Activated CD8-positive, alpha-beta memory T cell treated with anti-CD3 and anti-CD28 coated beads, Interleukin-2, amount 50 U/mL, for 1 hour (primary cell): ENCODE measurements around the gene SIN3A.

Experiments used
- DNase-seq: peaks from one replicate; pipeline ENCODE4 v3.0.0-alpha.2; 2020; ENCODE audit errors: extremely low read depth

SIN3A gene

GRCh38 chr15:75371901-75372688 lies 79.4 kb downstream of the SIN3A start:
- DNase-seq = no peak

- DNase-seq = no peak
Observed at GRCh38 chr15:75371486-75371885, 80.0 kb downstream of the SIN3A start.

DNA sequence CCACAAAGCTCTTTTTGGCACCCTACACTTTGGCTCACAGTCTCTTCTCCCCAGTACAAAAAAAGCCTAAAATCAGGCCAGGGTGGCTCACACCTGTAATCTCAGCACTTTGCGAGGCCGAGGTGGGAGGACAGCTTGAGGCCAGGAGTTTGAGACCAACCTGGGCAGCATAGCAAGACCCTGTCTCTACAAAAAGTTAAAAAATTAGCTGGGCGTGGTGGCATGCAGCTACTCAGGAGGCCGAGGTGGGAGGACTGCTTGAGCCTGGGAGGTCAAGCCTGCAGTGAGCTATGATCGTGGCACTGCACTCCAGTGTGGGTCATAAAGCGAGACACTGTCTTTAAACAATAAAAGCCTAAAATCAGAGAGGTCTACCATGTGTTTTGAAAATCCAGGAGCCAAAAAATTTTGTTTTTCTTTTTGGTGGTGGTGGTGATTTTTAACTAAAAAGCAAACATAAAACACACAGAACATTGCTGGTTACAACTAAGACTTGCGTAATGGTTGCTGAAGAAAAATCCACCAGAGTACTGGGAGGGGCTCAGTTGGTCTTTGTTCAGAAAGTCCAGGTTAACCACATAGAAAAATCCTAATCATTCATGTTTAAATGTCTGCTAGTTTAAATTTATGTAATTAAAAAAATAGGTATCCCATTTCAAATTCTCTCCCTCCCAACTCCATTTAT lies 81.5 kb downstream of the SIN3A start:
- no peak for DNase-seq

DNA sequence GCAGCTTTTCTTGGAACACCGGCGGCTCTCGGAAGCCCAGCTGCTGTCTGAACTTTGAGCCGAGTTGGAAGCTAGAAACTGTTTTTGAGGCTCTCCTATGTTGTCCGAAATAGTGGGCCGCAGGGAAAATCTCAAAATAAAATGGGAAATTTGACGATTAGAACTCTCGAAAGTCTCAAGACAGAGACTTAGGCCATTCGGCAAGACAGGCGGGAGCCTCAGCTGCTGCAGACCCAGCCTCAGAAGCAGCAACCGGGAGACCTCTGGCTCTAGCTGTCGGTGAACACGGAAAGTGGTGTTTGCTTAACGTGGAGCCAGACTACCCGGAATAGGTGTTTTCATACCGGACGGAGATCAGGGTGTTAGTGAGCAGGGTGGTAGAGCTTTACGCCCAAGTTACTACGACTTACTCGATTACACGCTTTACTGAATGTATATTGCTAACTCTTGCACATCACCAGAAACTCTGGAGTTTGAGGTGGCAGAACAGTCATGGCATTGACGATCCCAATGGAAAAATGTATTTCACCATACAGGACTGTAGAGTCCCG lies 82.7 kb downstream of the SIN3A start:
- no peak for DNase-seq

DNA sequence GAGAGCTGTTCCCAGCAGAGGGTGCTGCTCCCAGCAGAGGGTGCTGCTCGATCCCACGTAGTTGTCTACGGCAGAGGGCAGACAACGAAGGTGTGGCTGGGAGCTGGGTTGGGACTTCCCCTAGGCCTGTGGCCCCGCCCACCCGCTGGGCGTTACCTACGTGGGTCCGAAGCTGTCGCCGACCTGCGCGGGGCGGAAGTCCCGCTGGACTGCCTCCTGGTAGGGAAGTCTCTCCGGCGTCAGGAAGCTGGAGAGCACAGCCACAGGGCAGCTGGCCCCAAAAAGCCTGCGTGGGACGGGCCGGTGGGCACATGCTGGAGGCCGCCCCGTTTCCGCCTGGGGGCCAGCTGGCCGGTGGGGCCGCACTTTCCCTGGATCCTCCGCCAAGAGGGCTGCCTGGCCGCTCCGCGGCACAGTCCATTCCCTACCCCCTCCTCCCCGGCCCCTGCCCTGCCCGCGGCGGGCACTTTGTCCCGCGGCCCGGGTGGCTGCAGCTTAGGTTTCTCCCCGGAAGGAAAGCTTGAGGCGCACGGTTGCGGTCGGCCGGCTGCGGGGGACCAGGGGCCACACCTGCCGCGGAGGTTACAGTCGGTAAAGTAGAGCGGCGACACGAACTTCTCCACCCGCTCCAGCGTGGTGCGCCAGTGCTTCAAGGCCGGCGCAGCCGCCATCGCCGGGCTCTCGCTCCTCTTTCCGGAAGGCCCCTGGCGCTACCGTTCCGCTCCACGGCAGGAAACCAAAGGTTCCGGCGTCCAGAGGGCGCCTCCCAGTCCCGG lies 83.4 kb downstream of the SIN3A start, which contains the start of gene MAN2C1:
MAN2C1 (minus strand) TSS at position 695 of the 776 bp plus-strand sequence; CDS start at position 671, 24 bp downstream.
- DNase-seq = peak; percentile 74

- no peak for DNase-seq
Observed at GRCh38 chr15:75367406-75367912, 84.0 kb downstream of the SIN3A start.

DNA sequence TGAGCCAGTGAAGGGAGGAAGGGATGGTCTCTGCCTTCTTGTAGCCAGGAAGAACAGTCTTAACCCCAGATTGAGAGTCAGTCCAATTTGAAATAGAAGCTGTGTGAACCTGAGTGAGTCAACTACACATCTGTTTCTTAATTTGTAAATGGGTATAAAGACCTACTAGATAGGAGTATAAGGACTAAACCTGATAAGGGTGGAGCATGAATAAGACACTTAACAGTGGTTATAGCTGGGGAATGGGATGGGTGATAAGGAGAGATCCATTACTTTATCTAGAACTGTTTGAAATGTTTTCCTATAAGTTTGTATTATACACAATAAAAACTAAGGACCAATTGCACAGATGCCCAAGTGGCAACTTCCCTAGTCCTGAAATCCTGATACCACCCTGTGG lies 84.5 kb downstream of the SIN3A start:
- DNase-seq = no peak

GRCh38 chr15:75366163-75366562 lies 85.3 kb downstream of the SIN3A start:
- DNase-seq = no peak

DNA sequence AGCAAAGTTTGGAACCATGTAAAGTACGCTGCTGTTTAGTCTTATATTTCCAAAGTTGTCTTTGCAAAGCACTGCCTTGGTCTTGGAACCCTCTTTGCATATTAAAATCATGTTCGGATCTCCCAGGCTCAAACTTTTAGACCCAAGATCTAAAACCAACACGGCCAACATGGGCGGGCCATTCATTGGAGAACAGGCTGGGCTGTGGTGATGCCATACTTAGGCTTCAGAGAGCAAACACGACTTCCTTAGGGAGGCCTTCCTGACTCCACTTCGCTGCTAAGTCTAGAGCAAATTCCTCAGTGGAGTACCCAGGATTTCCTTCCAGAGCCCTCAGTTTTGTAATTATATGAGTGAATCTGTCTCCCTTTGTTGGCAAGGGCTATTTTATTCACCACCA lies 86.6 kb downstream of the SIN3A start:
- no peak for DNase-seq

DNA sequence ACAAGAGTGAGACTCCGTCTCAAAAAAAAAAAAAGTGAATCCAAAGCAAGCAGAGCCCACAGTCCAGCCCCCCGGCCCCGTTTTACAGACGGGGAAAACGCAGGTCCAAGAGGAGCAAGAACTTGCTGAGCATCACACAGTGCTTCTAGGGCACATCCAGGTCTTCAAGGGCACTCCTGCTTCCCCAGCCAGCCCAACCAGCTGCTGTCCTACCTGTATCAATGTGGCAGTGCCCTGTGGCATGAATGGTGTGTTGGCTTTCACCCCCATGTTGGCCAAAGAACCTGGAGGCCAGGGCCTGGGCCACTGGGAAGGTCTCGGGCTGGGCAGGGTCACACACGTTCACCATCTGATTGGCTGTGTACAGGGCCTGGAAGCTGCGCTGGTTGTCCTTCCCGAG lies 87.7 kb downstream of the SIN3A start:
- no peak for DNase-seq

DNA sequence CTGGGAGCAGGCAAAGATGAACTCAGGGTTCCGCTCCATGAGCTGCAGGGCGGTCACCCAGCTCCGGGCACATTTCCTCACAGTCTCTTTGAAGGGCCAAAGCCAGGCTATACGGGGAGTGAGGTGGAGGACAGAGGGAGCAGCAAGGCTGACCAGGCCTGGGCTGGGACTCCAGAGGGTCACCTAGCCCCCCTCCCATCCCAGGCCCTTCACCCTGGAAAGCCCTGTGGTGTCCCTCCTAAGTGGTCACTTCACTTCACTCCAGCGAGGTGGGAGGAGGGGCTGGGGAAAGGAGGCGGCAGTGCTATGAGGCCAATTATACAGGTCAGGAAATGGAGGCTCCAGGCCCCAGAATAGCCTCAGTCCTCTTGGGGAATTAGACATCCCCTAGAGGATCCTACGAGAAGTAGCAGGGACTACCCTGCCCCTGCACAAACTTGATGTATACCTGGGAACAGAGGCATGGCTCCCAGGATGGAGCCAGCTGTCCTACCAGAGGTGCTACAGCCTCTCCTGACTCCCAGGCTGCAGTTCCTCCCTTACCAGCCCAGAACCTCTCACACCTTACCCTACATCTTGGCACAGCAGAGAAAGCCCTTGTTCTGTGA lies 88.7 kb downstream of the SIN3A start:
- DNase-seq = no peak

- DNase-seq = no peak
Observed at GRCh38 chr15:75361989-75362641, 89.4 kb downstream of the SIN3A start.

GRCh38 chr15:75361361-75361988 lies 90.0 kb downstream of the SIN3A start:
- no peak for DNase-seq

DNA sequence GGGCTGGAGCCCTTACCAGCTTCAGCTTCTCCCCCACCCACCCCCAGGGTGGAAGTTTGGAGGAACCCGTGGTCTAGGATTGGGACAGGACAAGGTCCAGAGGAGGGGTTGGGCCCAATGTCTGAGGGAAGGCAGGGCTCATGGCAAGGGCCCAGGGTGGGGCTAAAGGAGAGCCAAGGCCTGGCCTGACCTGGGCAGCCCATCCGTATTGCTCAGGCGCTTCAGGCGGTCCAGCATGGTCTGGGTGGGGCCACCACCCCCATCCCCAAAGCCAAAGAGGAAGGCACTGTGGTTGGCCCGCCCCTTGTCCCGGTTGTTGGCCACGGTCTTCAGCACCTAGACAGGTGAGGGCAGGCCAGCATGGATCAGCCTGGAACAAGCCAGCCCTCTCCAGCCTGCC lies 90.6 kb downstream of the SIN3A start:
- no peak for DNase-seq

GRCh38 chr15:75360391-75360790 lies 91.1 kb downstream of the SIN3A start:
- no peak for DNase-seq

DNA sequence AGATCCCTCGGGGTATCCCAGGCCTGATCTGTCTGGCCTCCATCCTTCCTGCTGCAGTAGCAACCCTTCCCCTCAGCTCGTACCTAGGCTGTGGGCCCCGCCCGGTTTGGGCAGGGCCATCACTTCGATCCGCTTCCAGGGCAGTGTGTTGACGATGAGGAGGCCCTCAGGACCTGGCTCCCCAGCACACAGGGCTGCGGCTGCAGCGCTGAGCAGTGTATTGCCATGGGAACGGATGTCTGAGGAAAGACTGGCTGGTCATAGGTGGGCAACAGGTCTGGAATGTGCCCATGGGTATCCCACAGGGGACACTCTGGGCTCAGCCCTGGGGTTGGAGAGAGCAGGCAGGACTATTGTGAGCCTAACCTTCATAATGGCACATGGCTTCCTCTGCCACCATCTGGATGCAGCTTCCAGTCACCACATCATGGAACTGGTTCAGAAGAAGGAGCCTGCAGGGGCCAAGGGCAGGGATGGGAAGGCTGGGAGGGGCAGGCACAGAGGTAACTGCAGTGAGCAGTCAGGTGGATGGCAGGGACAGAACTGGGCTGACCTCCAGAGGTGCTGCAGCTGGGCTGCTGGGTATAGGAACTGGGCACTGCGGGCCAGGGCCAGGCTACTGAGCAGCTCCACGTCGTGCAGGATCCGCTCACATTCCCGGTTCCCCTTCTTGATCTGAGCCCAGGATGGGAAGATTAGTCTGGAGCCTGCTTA lies 91.8 kb downstream of the SIN3A start:
- no peak for DNase-seq

DNA sequence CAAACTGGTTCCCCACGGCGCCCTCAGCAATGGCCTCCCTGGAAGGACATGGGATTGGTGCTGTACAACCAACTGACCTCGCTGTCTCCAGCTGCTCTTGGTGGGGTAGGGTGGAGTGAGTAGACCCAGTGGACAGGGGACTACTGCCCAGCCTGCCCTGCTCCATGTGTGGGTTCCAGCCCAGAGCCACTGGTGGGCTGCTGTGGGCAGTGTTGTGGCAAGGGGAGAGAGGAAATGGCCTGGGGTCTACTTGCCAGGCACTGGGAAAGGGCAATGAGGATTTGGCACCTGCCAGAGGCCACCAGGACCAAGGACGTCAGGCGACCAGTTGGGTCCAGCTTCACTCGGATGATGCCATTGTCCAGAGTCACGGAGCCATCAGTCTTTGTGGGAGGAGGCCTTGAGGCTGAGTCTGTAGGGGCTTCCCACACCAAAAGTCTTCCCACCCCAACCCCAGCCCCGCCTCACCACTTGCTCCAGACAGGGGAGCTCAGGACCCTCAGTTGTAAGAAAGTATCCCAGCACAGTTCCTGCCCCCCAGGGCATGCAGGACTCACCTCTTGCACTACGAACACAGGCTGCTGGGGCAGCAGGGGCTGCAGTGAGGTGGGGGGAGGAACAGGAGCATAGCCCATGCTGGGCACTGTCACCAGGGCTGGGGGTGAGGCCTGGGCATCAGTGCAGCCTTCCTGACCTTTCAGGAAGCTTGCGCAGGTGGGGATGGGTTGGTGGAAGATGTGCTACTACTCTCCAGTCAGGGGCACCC lies 92.5 kb downstream of the SIN3A start:
- DNase-seq = no peak

DNA sequence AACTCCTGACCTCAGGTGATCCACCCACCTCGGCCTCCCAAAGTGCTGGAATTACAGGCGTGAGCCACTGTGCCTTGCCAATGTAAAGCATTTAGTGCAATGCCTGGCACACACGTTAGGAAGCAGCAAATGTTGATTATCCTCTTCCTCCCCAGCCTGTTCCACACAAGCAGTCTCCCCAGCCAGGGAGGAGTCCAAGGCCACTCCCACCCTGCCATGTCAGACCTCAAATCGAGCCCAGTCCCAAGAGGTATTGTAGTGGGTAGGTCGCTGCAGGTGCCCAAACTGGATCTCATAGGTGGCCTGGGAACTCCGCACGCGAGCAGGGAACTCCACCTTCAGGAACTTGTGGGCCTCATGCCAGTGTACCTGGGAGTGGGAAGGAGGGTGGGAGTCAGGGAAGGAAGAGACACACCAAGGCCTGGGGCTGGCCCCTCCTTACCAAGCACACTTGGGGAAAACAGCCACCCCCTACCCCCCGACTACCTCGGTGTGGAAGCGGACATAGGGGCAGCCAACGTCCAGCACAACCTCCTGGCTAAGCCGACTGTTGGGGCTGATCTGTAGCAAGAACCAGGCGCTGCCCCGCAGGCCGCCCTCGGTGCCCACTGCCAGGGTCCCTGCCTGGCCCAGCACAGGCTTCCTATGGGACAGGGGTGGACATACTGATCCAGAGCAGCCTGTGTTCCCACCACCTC lies 93.4 kb downstream of the SIN3A start:
- DNase-seq = no peak

- DNase-seq = no peak
Observed at GRCh38 chr15:75356517-75356916, 95.0 kb downstream of the SIN3A start.
